Left lung (tissue), 10 donors: ENCODE measurements around the gene PRKG1. TPM values are rescaled to one million over a fixed set of nuclear protein-coding genes. Genes with fewer than 3 reads are reported as not detected.
"Not testable (repeated sequence)": the region's sequence is repeated elsewhere in the genome, so short reads cannot be mapped to it uniquely, and the experiment has no call there.

Source experiments
- ATAC-seq: fragments of 200-7000 bp; cut with Tn5 transposase; one replicate; pipeline ENCODE4 v1.9.1; 2020; ENCODE audit warnings: moderate library complexity
- DNase-seq, 4 donors: peaks; one replicate each; pipeline ENCODE4 v3.0.0-alpha.2; 2013 to 2020
- H3K27ac ChIP-seq, 2 donors: fragments of 200-600 bp; sonication (generic) in 1 of 2; one replicate each; pipeline versions ENCODE4 v1.5.0 to v1.8.0; 2020 to 2021
- H3K27me3 ChIP-seq, 2 donors: fragments of 200-600 bp; sonication (generic) in 1 of 2; one replicate each; pipeline versions ENCODE4 v1.5.0 to v1.8.0; 2020 to 2021
- H3K36me3 ChIP-seq, 2 donors: fragments of 200-600 bp; sonication (generic) in 1 of 2; one replicate each; pipeline versions ENCODE4 v1.5.0 to v1.8.0; 2020 to 2021
- H3K4me1 ChIP-seq, 2 donors: fragments of 200-600 bp; one replicate each; pipeline ENCODE4 v1.8.0; 2021
- H3K4me3 ChIP-seq, 2 donors: fragments of 200-600 bp; sonication (generic) in 1 of 2; one replicate each; pipeline versions ENCODE4 v1.5.0 to v1.8.0; 2020 to 2021; ENCODE audit warnings: mild to moderate bottlenecking in 1 of 2
- H3K9me3 ChIP-seq, 2 donors: fragments of 200-600 bp; sonication (generic) in 1 of 2; one replicate each; pipeline versions ENCODE4 v1.5.0 to v1.8.0; 2020 to 2021
- intact Hi-C, 2 donors: fragments of 100-400 bp; cut with DNase I; formaldehyde crosslinking; loops; one replicate each; pipeline versions ENCODE4 v1.11.2 to v1.14.2; 2022
- polyA plus RNA-seq, 6 donors: library from polyadenylated mRNA; unstranded; fragments of 120-200 nt; gene quantifications; one replicate each; pipeline ENCODE4 v1.2.1, GENCODE V29; 2013; ENCODE audit not compliant: insufficient read length in 6 of 6
- total RNA-seq, 2 donors: library from RNA; stranded (reverse); fragmentation: NEBNext Ultra II Directional; extraction: Animal tissue kit (Norgen Biotek cat#: 25700); gene quantifications; one replicate each; pipeline ENCODE4 v1.2.1, GENCODE V29; 2021
- TF ChIP-seq, protein P1 (sequence below), 2 donors: fragments of 200-600 bp; sonication (generic) in 1 of 2; IDR thresholded peaks; one replicate each; pipeline versions ENCODE4 v1.5.0 to v1.8.0; 2021; ENCODE audit warnings: antibody characterized with exemption in 2 of 2
- donor health status: DM: no; HTN: yes; CAD: no.
- donor health status: DM: no; HTN: no; CAD: no.

The PRKG1 gene
- total and polyA plus RNA-seq, 8 donors, result 15.6 to 29.0 (median 17.8) TPM

DNA sequence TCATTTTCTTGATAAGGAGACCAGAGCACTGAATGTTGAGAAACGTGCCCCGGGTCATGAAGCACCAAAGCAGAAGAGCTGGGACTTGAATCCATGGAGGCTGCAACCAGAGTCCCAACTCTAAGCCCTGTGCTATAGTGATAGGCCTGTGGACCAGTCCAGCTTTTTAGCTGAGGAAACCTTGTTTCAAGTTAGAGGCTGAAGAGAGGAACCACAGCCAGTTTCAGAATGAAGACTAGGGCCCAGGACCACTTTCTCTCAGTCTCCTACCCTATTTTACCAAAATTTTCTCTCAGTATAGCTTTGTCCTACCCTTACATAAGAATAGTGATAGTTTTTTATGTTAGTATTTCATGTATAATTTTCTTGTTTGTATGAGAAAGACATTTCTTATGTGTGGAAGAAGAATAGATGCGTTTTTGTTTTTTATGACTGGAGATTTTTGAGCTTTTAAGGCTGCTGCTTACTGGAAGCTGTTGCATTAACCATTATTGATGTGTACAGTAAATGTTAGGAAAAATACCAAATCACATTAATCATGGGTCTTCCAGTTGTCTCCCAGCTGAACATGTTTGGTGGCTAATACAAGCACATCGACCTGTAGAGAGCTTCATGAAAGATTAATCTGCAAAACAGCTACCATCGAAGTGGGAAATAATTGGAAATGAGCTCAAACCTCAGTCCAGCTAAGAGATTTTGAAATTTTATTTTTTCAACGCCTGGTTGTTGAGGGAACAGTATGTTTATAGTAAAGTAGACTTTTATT lies 670.1 kb downstream of the PRKG1 start:
- no peak for DNase-seq
- H3K9me3 ChIP-seq, result no peaks in the 10 kb centered on the region
- H3K36me3 ChIP-seq, result no peaks in the 10 kb centered on the region
- no peaks in the 10 kb centered on the region for H3K27me3 ChIP-seq
- H3K27ac ChIP-seq, result no peak overlapping the region
- ATAC-seq, result no peak
- H3K4me3 ChIP-seq, result no peak overlapping the region
- no peaks in the 10 kb centered on the region for H3K4me1 ChIP-seq
- TF ChIP-seq, protein P1, sequence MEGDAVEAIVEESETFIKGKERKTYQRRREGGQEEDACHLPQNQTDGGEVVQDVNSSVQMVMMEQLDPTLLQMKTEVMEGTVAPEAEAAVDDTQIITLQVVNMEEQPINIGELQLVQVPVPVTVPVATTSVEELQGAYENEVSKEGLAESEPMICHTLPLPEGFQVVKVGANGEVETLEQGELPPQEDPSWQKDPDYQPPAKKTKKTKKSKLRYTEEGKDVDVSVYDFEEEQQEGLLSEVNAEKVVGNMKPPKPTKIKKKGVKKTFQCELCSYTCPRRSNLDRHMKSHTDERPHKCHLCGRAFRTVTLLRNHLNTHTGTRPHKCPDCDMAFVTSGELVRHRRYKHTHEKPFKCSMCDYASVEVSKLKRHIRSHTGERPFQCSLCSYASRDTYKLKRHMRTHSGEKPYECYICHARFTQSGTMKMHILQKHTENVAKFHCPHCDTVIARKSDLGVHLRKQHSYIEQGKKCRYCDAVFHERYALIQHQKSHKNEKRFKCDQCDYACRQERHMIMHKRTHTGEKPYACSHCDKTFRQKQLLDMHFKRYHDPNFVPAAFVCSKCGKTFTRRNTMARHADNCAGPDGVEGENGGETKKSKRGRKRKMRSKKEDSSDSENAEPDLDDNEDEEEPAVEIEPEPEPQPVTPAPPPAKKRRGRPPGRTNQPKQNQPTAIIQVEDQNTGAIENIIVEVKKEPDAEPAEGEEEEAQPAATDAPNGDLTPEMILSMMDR (IDR thresholded peaks at IDR 0.05), result no peak
- intact Hi-C loops, result no loop called here

DNA sequence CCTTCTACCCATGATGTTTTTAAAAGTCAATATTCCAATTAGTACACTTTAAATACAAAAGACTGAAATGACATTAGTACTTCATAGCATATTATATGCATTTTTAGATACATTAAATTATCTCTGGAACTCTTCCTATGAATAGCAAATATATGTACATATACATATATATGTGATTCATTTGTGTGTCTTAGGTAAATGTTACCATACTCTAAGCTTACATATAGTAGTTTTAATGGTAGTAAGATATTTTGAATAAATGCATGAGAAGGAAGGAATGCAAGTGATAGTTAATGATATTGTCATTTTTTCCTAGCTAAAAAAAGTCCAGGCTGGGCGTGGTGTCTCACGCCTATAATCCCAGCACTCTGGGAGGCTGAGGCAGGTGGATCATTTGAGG lies 671.1 kb downstream of the PRKG1 start:
- Histone ChIP-seq H3K9me3 (no peaks in the 10 kb centered on the region), H3K27me3 (no peaks in the 10 kb centered on the region), H3K4me3 (no peak overlapping the region), H3K36me3 (no peaks in the 10 kb centered on the region), H3K4me1 (no peaks in the 10 kb centered on the region), H3K27ac (no peak overlapping the region)
- intact Hi-C loops, result no loop called here
- DNase-seq (no peak), ATAC-seq (no peak)
- TF ChIP-seq, protein P1 (IDR thresholded peaks at IDR 0.05), result no peak

DNA sequence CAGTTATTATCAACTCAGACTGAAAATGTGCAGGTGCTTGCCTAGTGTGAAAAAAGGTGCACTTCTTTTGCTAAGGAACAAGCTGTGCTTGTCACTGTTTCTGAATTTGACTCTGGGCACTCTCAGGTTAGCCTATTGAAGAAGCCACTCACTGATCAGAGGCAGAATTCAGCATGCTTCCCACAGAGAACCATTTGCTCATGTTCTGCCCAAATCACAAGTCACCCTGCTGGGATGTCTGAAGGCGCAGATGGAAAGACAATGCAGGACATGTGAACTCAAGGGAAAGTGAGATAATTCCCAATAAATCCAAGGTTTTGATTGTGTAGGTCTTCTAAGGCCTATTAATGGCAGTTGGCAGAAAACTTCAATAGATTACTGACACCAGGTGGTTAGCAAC lies 672.9 kb downstream of the PRKG1 start:
- DNase-seq, result no peak
- intact Hi-C loops, result no loop called here
- no peaks in the 10 kb centered on the region for H3K9me3 ChIP-seq
- no peak for ATAC-seq
- TF ChIP-seq, protein P1 (IDR thresholded peaks at IDR 0.05), result no peak
- no peak overlapping the region for H3K4me3 ChIP-seq
- no peak overlapping the region for H3K27ac ChIP-seq
- H3K27me3 ChIP-seq, result no peaks in the 10 kb centered on the region
- no peaks in the 10 kb centered on the region for H3K36me3 ChIP-seq
- H3K4me1 ChIP-seq, result no peaks in the 10 kb centered on the region

DNA sequence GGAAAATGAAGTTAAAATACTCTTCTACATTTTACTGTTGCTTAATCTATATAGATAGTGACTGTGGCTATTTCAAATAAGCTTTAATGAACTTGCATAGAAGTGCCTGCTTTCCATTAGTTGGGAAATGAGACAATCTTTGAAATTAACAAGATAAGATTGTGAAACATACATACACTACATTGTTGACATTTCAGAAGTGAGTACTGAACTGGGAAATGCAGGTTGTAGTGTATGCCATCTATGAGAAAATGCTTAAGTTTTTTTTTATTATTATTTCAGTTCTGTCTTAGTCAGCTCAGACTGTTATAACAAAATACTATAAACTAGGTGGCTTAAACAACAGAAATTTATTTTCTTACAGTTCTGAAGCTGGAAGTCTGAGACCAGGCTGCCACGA lies 674.7 kb downstream of the PRKG1 start:
- no peak overlapping the region for H3K27ac ChIP-seq
- no peaks in the 10 kb centered on the region for H3K27me3 ChIP-seq
- H3K36me3 ChIP-seq, result no peaks in the 10 kb centered on the region
- DNase-seq (no peak), ATAC-seq (no peak)
- no peak overlapping the region for H3K4me3 ChIP-seq
- H3K9me3 ChIP-seq, result no peaks in the 10 kb centered on the region
- TF ChIP-seq, protein P1 (IDR thresholded peaks at IDR 0.05), result no peak
- intact Hi-C loops, result no loop called here
- H3K4me1 ChIP-seq, result no peaks in the 10 kb centered on the region

DNA sequence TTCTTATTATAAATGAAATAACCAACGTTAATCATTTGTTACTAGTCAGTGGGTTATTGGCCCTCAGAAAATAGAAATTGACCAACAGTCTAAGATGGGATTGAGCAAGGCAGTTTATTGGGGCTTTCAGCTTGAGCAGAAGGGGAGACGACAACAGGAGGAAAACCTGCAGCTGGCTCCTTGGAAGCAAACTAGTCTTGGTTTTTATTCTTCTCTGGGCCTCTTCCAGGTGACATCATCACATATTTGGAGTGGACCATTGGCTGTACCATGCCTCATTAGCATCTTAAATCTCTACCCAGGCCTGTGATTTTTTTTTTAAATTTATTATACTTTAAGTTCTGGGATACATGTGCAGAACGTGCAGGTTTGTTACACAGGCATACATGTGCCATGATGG lies 684.1 kb downstream of the PRKG1 start:
- Histone ChIP-seq H3K4me1 (no peaks in the 10 kb centered on the region), H3K36me3 (no peaks in the 10 kb centered on the region), H3K27me3 (no peaks in the 10 kb centered on the region), H3K9me3 (no peaks in the 10 kb centered on the region), H3K4me3 (no peak overlapping the region), H3K27ac (no peak overlapping the region)
- intact Hi-C loops, result no loop called here
- DNase-seq (no peak), ATAC-seq (no peak)
- TF ChIP-seq, protein P1 (IDR thresholded peaks at IDR 0.05), result no peak

DNA sequence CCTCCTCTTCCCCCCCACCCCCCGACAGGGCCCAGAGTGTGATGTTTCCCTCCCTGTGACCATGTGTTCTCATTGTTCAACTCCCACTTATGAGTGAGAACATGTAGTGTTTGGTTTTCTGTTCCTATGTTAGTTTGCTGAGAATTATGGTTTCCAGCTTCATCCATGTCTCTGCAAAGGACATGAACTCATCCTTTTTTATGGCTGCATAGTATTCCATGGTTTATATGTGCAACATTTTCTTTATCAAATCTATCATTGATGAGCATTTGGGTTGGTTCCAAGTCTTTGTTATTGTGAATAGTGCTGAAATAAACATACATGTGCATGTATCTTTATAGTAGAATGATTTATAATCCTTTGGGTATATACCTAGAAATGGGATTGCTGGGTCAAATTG lies 684.6 kb downstream of the PRKG1 start:
- H3K4me3 ChIP-seq, H3K27ac ChIP-seq, DNase-seq, H3K4me1 ChIP-seq, H3K27me3 ChIP-seq, ATAC-seq, H3K36me3 ChIP-seq, H3K9me3 ChIP-seq, intact Hi-C loops: not testable (repeated sequence)
